ENCODE data around the gene NLRP11.

NLRP11 gene

DNA sequence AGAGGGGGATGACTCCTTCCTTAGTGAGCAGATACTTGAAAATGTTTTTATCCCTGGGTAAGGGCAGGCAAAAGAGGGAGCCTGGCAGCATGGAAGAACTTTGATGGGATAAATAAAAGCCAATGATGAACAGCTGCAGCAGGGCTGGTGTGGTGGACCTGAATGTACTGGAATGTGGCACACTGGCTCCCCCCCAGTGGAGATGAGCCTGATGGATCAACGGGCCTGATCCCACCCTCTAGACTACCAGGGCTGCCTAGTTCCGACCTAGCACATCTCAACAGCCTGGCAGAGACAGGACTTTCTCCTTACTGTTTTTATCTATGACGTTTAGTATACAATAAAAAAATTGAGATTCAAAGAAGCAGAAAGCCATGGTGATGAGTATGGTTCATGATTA lies 20.5 kb downstream of the NLRP11 start:
- H3K36me3 ChIP-seq (replicated peaks), result no peaks in the 10 kb centered on the region
- in situ Hi-C loops (cut with HindIII; ENCODE audit: low pct_ligation_motif_present, low sequenced_read_pairs), result no loop called here
- no peaks in the 10 kb centered on the region for H3K27me3 ChIP-seq (replicated peaks)
- no peak overlapping the region for H3K4me3 ChIP-seq (ENCODE audit: low read depth, low read length)
- no peak for DNase-seq
- TF ChIP-seq, protein P1, sequence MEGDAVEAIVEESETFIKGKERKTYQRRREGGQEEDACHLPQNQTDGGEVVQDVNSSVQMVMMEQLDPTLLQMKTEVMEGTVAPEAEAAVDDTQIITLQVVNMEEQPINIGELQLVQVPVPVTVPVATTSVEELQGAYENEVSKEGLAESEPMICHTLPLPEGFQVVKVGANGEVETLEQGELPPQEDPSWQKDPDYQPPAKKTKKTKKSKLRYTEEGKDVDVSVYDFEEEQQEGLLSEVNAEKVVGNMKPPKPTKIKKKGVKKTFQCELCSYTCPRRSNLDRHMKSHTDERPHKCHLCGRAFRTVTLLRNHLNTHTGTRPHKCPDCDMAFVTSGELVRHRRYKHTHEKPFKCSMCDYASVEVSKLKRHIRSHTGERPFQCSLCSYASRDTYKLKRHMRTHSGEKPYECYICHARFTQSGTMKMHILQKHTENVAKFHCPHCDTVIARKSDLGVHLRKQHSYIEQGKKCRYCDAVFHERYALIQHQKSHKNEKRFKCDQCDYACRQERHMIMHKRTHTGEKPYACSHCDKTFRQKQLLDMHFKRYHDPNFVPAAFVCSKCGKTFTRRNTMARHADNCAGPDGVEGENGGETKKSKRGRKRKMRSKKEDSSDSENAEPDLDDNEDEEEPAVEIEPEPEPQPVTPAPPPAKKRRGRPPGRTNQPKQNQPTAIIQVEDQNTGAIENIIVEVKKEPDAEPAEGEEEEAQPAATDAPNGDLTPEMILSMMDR (IDR thresholded peaks at IDR 0.05; ENCODE audit: low read depth, low read length, missing control alignments), result no peak
- no peak overlapping the region for H3K27ac ChIP-seq

DNA sequence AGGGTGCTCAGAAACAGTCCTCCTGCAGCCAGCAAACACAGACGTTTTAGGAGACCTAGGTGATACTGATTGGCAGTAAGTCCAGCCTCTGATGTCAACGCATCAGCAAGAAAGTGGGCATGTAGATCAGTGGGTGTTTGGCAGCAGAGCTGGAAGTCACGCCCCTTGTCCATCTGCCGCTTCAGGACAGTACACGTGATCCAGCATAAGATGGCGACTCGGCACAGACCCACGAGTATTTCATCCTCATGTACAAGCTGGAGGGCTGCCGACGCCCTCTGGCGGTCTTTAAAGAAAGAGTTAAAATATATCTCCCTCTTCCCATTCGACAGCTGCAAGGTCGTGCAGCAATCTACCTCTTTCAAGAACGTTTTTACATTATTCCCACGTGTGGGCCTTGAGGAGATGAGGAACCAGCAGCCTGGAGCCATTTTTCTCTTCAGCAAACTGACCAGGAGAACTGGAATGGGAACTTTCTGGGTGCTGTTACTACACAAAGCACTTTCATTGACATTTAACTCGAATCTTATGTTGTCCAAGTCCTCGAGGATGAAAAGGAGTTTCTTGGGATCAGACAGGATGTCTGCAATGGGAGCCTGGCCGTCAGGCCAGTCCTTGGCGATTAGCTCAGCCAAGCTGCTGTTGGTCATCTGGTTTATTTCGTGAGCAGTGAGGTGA lies 22.3 kb downstream of the NLRP11 start:
- Histone ChIP-seq H3K27ac (no peak overlapping the region), H3K36me3 (replicated peaks) (no peaks in the 10 kb centered on the region), H3K27me3 (replicated peaks) (no peaks in the 10 kb centered on the region), H3K4me3 (ENCODE audit: low read depth, low read length) (no peak overlapping the region)
- TF ChIP-seq, protein P1 (IDR thresholded peaks at IDR 0.05; ENCODE audit: low read depth, low read length, missing control alignments), result peak; percentile 35
- in situ Hi-C loops (cut with HindIII; ENCODE audit: low pct_ligation_motif_present, low sequenced_read_pairs), result no loop called here
- peak; percentile 32 for DNase-seq

DNA sequence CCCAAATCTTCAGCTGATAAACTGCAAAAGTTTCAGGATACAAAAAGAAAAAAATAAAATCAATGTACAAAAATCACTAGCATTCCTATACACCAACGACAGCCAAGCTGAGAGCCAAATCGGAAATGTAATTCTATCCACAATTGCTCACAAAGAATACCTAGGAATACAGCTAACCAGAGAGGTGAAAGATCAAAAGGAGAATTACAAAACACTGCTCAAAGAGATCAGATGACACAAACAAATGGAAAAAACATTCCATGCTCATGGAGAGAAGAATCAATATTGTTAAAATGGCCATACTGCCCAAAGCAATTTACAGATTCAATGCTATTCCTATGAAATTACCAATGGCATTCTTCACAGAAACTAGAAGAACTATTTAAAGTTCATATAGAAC lies 29.5 kb downstream of the NLRP11 start:
- no peak for DNase-seq
- TF ChIP-seq, protein P1 (IDR thresholded peaks at IDR 0.05; ENCODE audit: low read depth, low read length, missing control alignments), result no peak
- Histone ChIP-seq H3K4me3 (ENCODE audit: low read depth, low read length) (no peak overlapping the region), H3K27ac (no peak overlapping the region), H3K36me3 (replicated peaks) (no peaks in the 10 kb centered on the region), H3K27me3 (replicated peaks) (no peaks in the 10 kb centered on the region)
- in situ Hi-C loops (cut with HindIII; ENCODE audit: low pct_ligation_motif_present, low sequenced_read_pairs), result no loop called here

DNA sequence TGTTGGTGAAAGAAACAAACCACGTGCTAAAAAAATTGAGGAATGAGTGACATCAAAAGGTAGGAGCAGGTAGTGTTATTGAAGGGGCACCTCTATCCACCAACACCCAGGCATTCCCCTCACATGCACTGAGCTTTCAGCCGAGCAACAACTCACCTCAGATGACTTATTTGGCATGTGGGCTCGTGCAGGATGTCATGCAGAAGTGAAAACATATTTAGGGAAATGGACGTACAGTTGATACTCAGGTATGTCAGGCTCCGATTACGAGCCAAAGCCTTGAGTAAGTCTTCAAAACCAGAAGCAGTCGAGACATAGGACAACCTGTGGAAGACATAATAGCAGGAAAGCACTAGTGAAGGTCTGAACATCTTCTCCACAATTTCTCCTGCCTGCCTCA lies 30.4 kb downstream of the NLRP11 start:
- in situ Hi-C loops (cut with HindIII; ENCODE audit: low pct_ligation_motif_present, low sequenced_read_pairs), result no loop called here

DNA sequence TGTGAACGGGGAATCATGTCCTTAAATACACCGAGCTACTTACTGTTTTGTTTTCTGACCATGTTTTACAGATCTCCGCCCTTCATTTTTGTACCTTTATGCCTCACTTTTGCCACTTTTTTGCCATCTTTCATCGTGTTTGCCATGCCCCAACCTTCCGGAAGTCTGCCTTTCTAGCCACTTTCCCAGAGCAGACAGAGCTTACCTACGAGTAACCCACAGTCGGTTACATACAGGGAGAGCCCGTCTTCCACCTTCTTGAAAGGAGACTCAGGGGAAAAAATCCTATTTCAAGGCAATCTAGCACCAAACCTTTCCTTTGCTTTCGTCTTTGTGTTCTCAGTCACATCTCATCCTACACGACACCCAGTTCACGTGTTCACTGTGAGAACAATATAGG lies 36.8 kb downstream of the NLRP11 start:
- TF ChIP-seq, protein P1 (IDR thresholded peaks at IDR 0.05; ENCODE audit: low read depth, low read length, missing control alignments), result no peak
- H3K27ac ChIP-seq, result no peak overlapping the region
- H3K4me3 ChIP-seq (ENCODE audit: low read depth, low read length), result no peak overlapping the region
- no peaks in the 10 kb centered on the region for H3K27me3 ChIP-seq (replicated peaks)
- DNase-seq, result no peak
- H3K36me3 ChIP-seq (replicated peaks), result no peaks in the 10 kb centered on the region
- in situ Hi-C loops (cut with HindIII; ENCODE audit: low pct_ligation_motif_present, low sequenced_read_pairs), result no loop called here

More for the DNA sequence above, 30.4 kb downstream of the NLRP11 start:
- TF ChIP-seq, protein P1 (IDR thresholded peaks at IDR 0.05; ENCODE audit: low read depth, low read length, missing control alignments), result no peak
- Histone ChIP-seq H3K27me3 (replicated peaks) (no peaks in the 10 kb centered on the region), H3K4me3 (ENCODE audit: low read depth, low read length) (no peak overlapping the region), H3K27ac (no peak overlapping the region), H3K36me3 (replicated peaks) (no peaks in the 10 kb centered on the region)
- DNase-seq, result no peak

DNA sequence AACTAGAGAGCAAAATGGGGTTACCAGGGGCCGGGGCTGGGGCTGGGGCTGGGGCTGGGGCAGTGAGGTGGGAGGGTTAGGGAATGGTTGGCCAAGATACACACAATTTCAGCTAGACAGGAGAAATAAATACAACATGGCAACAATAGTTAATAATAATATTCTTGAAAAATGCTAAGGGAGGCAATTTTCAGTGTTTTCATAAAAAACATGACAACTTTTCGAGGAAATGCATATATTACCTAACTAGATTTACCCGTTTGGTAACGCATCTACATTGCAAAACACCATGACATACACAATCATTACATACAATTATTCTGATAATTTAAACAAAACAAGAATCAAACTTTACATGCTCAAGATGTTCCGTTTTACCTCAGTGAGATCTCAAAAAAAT lies 50.7 kb downstream of the NLRP11 start:
- H3K27me3 ChIP-seq (replicated peaks), result no peaks in the 10 kb centered on the region
- TF ChIP-seq, protein P1 (IDR thresholded peaks at IDR 0.05; ENCODE audit: low read depth, low read length, missing control alignments), result no peak
- in situ Hi-C loops (cut with HindIII; ENCODE audit: low pct_ligation_motif_present, low sequenced_read_pairs), result no loop called here
- no peaks in the 10 kb centered on the region for H3K36me3 ChIP-seq (replicated peaks)
- H3K27ac ChIP-seq, result no peak overlapping the region
- no peak overlapping the region for H3K4me3 ChIP-seq (ENCODE audit: low read depth, low read length)
- DNase-seq, result no peak
